Endothelial cell of umbilical vein (primary cell): ENCODE data around the gene STK24.

ENCODE experiments used
- CTCF ChIP-seq, 2 donors: IDR thresholded peaks; 1 replicate in 1 of 2; 2 replicates in 1 of 2; pipeline ENCODE4 v1.5.1; 2011; ENCODE audit warnings: low read length in 2 of 2, mild to moderate bottlenecking in 2 of 2, moderate library complexity in 2 of 2, control low read depth in 1 of 2, inconsistent platforms in 1 of 2, low read depth in 1 of 2; ENCODE audit not compliant: insufficient read depth in 1 of 2; ENCODE audit errors: extremely low read depth in 1 of 2
- EZH2 ChIP-seq: IDR thresholded peaks from 2 replicates; pipeline ENCODE4 v1.6.1; 2012; ENCODE audit warnings: borderline replicate concordance, low read depth, mild to moderate bottlenecking, moderate library complexity, low read length, inconsistent platforms; ENCODE audit not compliant: severe bottlenecking
- JUN ChIP-seq: IDR thresholded peaks from 2 replicates; pipeline ENCODE4 v1.6.1; 2011; ENCODE audit warnings: borderline replicate concordance, low read depth; ENCODE audit not compliant: insufficient read length, insufficient read depth
- POLR2A ChIP-seq: IDR thresholded peaks from 2 replicates; pipeline ENCODE4 v1.6.1; 2012; ENCODE audit warnings: low read depth, mild to moderate bottlenecking, control low read depth, low read length

GRCh38 chr13:98409281-98409680 lies 167.6 kb downstream of the STK24 start:
- TF ChIP-seq CTCF (IDR thresholded peaks at IDR 0.05; ENCODE audit: extremely low read depth in 1 of 2, insufficient read depth in 1 of 2, low read depth in 1 of 2, low read length in 2 of 2) (no peak), POLR2A (no peak), EZH2 (no peak), JUN (no peak)
